GM19397 (cell line): ENCODE measurements around the gene ST6GAL2.

Experiments used
- ATAC-seq: cut with Tn5 transposase; IDR thresholded peaks from one replicate; pipeline ENCODE4 v1.9.1; 2021; ENCODE audit warnings: mild to moderate bottlenecking, moderate library complexity; ENCODE audit not compliant: unreplicated experiment

Gene ST6GAL2

GRCh38 chr2:106831241-106831640 lies 54.7 kb downstream of the ST6GAL2 start:
- ATAC-seq, result no peak

GRCh38 chr2:106830191-106830590 lies 55.8 kb downstream of the ST6GAL2 start:
- ATAC-seq, result no peak

- no peak for ATAC-seq
Observed at GRCh38 chr2:106828119-106828518, 57.8 kb downstream of the ST6GAL2 start.

- no peak for ATAC-seq
Observed at GRCh38 chr2:106827158-106827557, 58.8 kb downstream of the ST6GAL2 start.

- no peak for ATAC-seq
Observed at GRCh38 chr2:106825161-106825560, 60.8 kb downstream of the ST6GAL2 start.

- no peak for ATAC-seq
Observed at GRCh38 chr2:106816974-106817373, 69.0 kb downstream of the ST6GAL2 start.

GRCh38 chr2:106812841-106813240 lies 73.1 kb downstream of the ST6GAL2 start:
- ATAC-seq, result no peak

- no peak for ATAC-seq
Observed at GRCh38 chr2:106812383-106812782, 73.6 kb downstream of the ST6GAL2 start.

GRCh38 chr2:106805716-106806115 lies 80.3 kb downstream of the ST6GAL2 start:
- ATAC-seq, result no peak

- ATAC-seq, result no peak
Observed at GRCh38 chr2:106804161-106804560, 81.8 kb downstream of the ST6GAL2 start.

GRCh38 chr2:106800976-106801655 lies 84.9 kb downstream of the ST6GAL2 start:
- ATAC-seq, result no peak

- no peak for ATAC-seq
Observed at GRCh38 chr2:106800180-106800579, 85.8 kb downstream of the ST6GAL2 start.

- ATAC-seq, result no peak
Observed at GRCh38 chr2:106798826-106799552, 87.0 kb downstream of the ST6GAL2 start.

GRCh38 chr2:106797494-106797893 lies 88.5 kb downstream of the ST6GAL2 start:
- no peak for ATAC-seq

- no peak for ATAC-seq
Observed at GRCh38 chr2:106792671-106793070, 93.3 kb downstream of the ST6GAL2 start.

- no peak for ATAC-seq
Observed at GRCh38 chr2:106789185-106789584, 96.8 kb downstream of the ST6GAL2 start.

GRCh38 chr2:106782681-106783080 lies 103.3 kb downstream of the ST6GAL2 start:
- ATAC-seq, result no peak

GRCh38 chr2:106781196-106781595 lies 104.8 kb downstream of the ST6GAL2 start:
- no peak for ATAC-seq

GRCh38 chr2:106771811-106772210 lies 114.2 kb downstream of the ST6GAL2 start:
- ATAC-seq, result no peak

- no peak for ATAC-seq
Observed at GRCh38 chr2:106770986-106771385, 115.0 kb downstream of the ST6GAL2 start.

- ATAC-seq, result no peak
Observed at GRCh38 chr2:106764614-106765013, 121.4 kb downstream of the ST6GAL2 start.

- no peak for ATAC-seq
Observed at GRCh38 chr2:106759966-106760365, 126.0 kb downstream of the ST6GAL2 start.
